Stimulated activated CD4-positive, alpha-beta T cell treated with anti-CD3 and anti-CD28 coated beads, TNF-alpha, amount 100 ng/mL, for 24 hours (primary cell): ENCODE data around the gene ZNG1A.
"Not testable (repeated sequence)": the region's sequence is repeated elsewhere in the genome, so short reads cannot be mapped to it uniquely, and the experiment has no call there.

Source experiments
- DNase-seq, 3 experiments: peaks; one replicate each; pipeline ENCODE4 v3.0.0-alpha.2; 2020; ENCODE audit warnings: low read depth in 3 of 3

Gene ZNG1A

GRCh38 chr9:98775-99174 is 80.1 kb downstream of the ZNG1A start:
- DNase-seq = not testable (repeated sequence)

DNA sequence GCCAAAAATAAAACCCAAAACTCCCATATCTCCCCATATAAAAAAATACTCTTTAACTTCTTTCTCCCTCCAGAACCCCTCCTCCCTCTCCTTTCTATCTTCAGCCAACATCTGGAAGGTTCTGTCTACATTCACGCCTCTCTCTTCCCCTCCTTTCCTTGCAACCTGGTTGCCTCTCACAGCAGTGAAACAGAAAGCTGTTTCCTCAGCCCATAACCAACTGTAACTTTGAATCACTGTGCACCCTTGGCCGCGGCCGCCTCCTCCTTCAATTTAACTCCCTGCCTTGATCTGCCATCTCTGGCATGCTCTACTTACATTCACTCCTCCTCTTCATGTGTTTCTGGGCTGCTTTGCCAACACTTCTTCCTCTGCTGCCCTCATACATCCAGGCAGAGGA is 83.9 kb downstream of the ZNG1A start:
- not testable (repeated sequence) for DNase-seq

DNA sequence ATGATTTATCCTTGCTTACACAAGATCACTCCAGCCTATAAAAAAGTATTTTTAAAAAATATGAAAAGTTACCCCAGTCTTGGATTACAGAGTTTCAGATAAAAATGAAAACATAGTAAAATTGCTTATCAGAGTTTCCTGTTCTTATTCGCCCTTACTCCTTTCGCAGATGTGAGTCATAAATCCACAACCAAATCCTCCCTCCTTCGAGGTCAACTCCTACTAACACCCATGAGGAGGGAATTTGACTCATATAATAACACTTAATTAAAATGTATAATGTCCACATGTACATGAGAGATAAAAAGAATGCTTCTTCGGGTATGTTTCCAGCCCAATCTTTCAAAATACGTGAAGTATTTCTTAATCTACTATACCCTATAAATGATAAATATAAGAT is 84.5 kb downstream of the ZNG1A start:
- DNase-seq = not testable (repeated sequence)

DNA sequence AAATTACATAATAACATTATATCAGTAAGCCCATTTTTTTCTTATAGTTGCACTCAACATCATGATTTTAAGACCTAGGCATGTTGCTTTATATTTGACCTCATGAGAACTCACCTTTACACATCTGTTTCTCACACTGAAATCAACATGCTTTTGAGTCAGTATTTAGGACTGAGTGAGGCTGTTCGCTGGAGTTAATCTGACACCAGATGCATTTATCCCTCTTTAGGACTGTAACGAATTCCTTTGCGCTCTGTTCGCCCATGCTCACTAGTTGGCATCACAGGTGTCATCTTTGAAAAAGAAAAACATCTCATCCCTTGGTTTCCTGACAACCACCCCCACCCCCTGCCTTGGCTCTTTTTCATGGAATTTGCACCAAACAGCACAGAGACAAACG is 84.9 kb downstream of the ZNG1A start:
- DNase-seq = not testable (repeated sequence)

DNA sequence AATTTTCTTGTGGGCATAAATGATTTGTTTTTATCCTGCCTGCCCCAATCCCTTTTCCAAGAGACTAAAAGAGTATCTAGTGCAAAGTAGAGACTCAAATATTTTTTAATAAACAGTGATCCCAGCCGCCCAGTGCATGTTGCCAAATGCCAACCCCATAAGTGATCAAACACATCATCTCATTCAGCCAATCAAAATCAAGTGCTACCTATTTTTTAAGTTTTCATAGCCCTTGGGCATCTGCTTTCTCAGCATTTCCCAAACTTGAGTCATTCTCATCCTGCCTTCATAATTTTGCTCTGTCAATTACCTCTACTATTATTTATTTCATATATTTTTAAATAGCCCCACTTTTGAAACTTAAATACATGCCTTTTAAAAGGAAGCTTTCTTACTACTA is 88.0 kb downstream of the ZNG1A start:
- not testable (repeated sequence) for DNase-seq

GRCh38 chr9:88396-89037 is 90.3 kb downstream of the ZNG1A start:
- DNase-seq = not testable (repeated sequence)

DNA sequence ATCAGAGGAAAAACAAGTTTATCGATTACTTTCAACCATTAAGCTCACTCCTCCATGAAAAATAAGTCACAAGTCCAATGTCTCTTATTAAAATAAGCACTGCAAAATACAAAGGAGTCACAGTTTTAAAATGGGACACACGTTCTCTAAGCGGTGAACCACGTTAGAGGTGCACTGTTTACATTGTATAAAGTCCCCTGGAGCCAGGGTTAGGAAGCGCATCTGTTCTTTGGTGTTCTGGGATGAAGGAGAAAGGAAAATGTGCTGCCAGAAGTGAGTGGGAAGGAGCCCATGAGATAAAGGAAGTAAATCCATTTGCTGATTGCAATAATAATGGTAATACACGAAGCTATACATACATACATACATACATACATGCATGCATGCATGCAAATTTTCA is 91.0 kb downstream of the ZNG1A start:
- not testable (repeated sequence) for DNase-seq

DNA sequence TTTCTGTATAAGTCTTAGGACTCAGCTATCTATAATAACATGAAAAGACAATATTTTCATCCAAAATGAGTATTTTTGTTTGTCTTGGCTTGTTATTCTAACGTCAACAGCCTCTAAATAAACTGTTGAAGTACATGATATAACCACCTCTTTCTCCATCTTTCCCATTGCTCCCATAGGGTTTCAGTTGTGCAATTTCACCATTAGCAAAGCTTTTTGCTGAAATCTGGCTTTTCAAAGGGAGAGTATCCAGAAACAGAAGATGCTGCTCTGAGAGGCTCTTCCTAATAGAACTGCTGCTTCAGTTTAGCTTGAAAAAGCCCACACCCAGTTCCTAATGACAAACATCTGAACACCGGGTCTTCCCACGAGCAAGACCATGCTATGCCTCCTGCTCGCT is 91.8 kb downstream of the ZNG1A start:
- DNase-seq = not testable (repeated sequence)

- not testable (repeated sequence) for DNase-seq
Observed at GRCh38 chr9:86697-87096, 92.2 kb downstream of the ZNG1A start.

DNA sequence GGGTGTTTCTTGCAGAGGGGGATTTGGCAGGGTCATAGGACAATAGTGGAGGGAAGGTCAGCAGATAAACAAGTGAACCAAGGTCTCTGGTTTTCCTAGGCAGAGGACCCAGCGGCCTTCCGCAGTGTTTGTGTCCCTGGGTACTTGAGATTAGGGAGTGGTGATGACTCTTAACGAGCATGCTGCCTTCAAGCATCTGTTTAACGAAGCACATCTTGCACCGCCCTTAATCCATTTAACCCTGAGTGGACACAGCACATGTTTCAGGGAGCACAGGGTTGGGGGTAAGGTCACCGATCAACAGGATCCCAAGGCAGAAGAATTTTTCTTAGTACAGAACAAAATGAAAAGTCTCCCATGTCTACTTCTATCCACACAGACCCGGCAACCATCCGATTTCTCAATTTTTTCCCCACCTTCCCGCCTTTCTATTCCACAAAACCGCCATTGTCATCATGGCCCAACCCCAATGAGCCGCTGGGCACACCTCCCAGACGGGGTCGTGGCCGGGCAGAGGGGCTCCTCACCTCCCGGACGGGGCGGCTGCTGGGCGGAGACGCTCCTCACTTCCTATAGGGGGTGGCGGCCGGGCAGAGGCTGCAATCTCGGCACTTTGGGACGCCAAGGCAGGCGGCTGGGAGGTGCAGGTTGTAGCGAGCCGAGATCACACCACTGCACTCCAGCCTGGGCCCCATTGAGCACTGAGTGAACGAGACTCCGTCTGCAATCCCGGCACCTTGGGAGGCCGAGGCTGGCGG is 95.7 kb downstream of the ZNG1A start:
- not testable (repeated sequence) for DNase-seq

GRCh38 chr9:78333-78732 is 100.5 kb downstream of the ZNG1A start:
- DNase-seq = not testable (repeated sequence)

DNA sequence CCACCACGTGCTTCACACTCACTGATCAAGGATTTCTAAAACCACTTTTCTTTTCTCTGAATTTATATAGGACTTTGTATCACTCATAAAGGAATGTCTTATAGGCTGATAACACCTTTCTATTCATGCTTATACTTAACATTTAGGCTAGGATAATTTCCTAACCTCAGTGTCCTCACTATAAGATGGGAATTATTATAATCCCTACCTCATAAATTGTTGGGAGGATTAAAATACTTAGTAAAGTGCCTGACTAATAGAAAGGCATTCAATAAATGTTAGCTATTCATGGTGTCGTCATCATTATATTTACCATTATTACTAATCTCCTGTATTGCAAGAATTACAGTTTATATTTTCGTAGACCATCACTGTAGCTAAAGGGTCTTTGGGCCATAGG is 102.5 kb downstream of the ZNG1A start:
- DNase-seq = not testable (repeated sequence)

- not testable (repeated sequence) for DNase-seq
Observed at GRCh38 chr9:73900-74525, 104.8 kb downstream of the ZNG1A start.

DNA sequence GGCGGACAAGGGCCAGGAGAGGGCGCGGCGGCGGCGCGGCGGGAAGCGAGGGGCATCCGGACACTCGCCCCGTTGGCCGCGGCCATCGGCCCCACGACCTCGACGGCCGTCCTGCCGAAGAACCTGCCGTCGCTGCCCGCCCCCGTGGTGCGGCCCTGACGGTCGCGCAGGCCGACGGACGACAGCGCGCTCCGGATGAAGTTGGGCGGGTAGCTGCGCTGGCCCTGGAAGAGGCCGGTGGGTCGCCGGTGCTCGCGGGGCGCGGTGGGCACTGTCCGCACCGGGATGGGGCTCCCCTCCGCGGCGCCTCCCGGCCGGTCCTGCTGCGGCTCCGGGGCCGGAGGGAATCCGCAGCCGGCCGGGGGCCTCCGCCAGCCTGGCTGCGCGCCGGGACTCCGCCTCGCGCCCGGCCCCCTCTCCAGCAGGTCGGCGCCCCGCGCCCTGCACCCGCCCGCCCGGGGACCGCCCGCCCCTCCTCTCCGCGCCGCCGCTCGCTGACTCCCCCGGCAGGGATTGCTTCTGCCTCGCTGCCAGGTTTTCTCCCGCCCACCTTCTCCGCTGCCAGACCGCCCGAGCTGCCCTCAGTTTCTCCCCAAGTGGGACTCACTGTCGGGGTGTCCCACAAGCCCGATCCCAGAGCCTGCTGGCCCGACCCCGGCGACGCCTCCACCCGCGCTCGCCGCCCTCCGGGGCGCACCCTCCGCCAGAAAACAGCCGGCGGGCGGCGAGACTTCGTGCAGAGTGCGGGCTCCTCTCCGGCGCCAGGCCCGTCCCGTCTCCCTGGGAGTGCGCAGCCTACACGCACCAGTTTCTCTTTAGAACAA is 105.6 kb downstream of the ZNG1A start:
- DNase-seq = peak in 1 of 3 experiments; percentile 6
